ENCODE results near the gene TGFBRAP1. TPM values are rescaled to one million over a fixed set of nuclear protein-coding genes. Genes with fewer than 3 reads are reported as not detected.

Gene TGFBRAP1
- total RNA-seq, 1 donor from 2014 or later = 11.3 TPM

GRCh38 chr2:105368759-105369408 lies 39.3 kb upstream of the TGFBRAP1 start:
- DNase-seq (ENCODE audit: low read depth) = no peak
- no peak for TF ChIP-seq CTCF (conservative IDR thresholded peaks at IDR 0.05; ENCODE audit: low read depth, low read length)

GRCh38 chr2:105365206-105365605 lies 35.7 kb upstream of the TGFBRAP1 start:
- TF ChIP-seq CTCF (conservative IDR thresholded peaks at IDR 0.05; ENCODE audit: low read depth, low read length) = no peak
- H3K4me3 ChIP-seq (ENCODE audit: low read depth, low read length) = no peak overlapping the region
- no peak for DNase-seq (ENCODE audit: low read depth)

More at GRCh38 chr2:105368759-105369408, 39.3 kb upstream of the TGFBRAP1 start:
- no peak overlapping the region for H3K4me3 ChIP-seq (ENCODE audit: low read depth, low read length)

- H3K4me3 ChIP-seq (ENCODE audit: low read depth, low read length) = no peak overlapping the region
- no peak for DNase-seq (ENCODE audit: low read depth)
- TF ChIP-seq CTCF (conservative IDR thresholded peaks at IDR 0.05; ENCODE audit: low read depth, low read length) = no peak
Observed at GRCh38 chr2:105364436-105365139, 35.1 kb upstream of the TGFBRAP1 start.

GRCh38 chr2:105362862-105363591 lies 33.5 kb upstream of the TGFBRAP1 start:
- no peak for DNase-seq (ENCODE audit: low read depth)
- no peak for TF ChIP-seq CTCF (conservative IDR thresholded peaks at IDR 0.05; ENCODE audit: low read depth, low read length)
- H3K4me3 ChIP-seq (ENCODE audit: low read depth, low read length) = no peak overlapping the region

- DNase-seq (ENCODE audit: low read depth) = no peak
- H3K4me3 ChIP-seq (ENCODE audit: low read depth, low read length) = no peak overlapping the region
- TF ChIP-seq CTCF (conservative IDR thresholded peaks at IDR 0.05; ENCODE audit: low read depth, low read length) = no peak
Observed at GRCh38 chr2:105361102-105361889, 31.8 kb upstream of the TGFBRAP1 start.

- H3K4me3 ChIP-seq (ENCODE audit: low read depth, low read length) = no peak overlapping the region
- no peak for DNase-seq (ENCODE audit: low read depth)
- TF ChIP-seq CTCF (conservative IDR thresholded peaks at IDR 0.05; ENCODE audit: low read depth, low read length) = no peak
Observed at GRCh38 chr2:105358593-105358992, 29.1 kb upstream of the TGFBRAP1 start.
